IMR-90 (cell line): ENCODE results near the gene TMSB10.

Source experiments
- CEBPB ChIP-seq: IDR thresholded peaks from 2 replicates; pipeline ENCODE4 v1.6.1; 2012; ENCODE audit warnings: low read depth, low read length, improper control_type of control experiment
- CTCF ChIP-seq: conservative IDR thresholded peaks from 2 replicates; pipeline ENCODE4 v1.5.1; 2012; ENCODE audit warnings: mild to moderate bottlenecking, low read depth, low read length, improper control_type of control experiment
- ELK1 ChIP-seq: fragments of 150-350 bp; IDR thresholded peaks from 2 replicates; pipeline ENCODE4 v1.6.1; 2016; ENCODE audit warnings: low read depth, mild to moderate bottlenecking, low read length, moderate library complexity, borderline replicate concordance
- POLR2A ChIP-seq: IDR thresholded peaks from 2 replicates; pipeline ENCODE4 v1.6.1; 2012; ENCODE audit warnings: mild to moderate bottlenecking, low read depth, low read length

- TF ChIP-seq ELK1: no peak
- no peak for TF ChIP-seq CTCF
- TF ChIP-seq POLR2A: no peak
- TF ChIP-seq CEBPB: no peak
These were observed 25.7 kb upstream of the TMSB10 start for GRCh38 chr2:84879584-84880394.
